Common myeloid progenitor, CD34-positive (primary cell): ENCODE data around the gene NF2.

Source experiments
- CTCF ChIA-PET: fragments of 350-600 bp; sonication (Branson Sonifier 250); formaldehyde crosslinking; loops from one replicate; lab custom pipeline; 2021; ENCODE audit warnings: antibody characterized with exemption; lab: Charles Lee
- POLR2A ChIA-PET: fragments of 350-600 bp; sonication (Branson Sonifier 250); formaldehyde crosslinking; loops from one replicate; lab custom pipeline; 2021; ENCODE audit warnings: antibody characterized with exemption; lab: Charles Lee
- DNase-seq, 3 donors: peaks; one replicate each; pipeline versions ENCODE4 v3.0.0 to v3.0.0-alpha.2; 2013
- H3K27ac ChIP-seq, 2 experiments: 1 replicate in 1 of 2; 2 replicates in 1 of 2; pipeline ENCODE4 v1.7.0; 2013; ENCODE audit warnings: inconsistent platforms in 2 of 2, low read length in 2 of 2, mild to moderate bottlenecking in 2 of 2, low read depth in 1 of 2, moderate library complexity in 1 of 2; ENCODE audit not compliant: severe bottlenecking in 2 of 2, insufficient read depth in 1 of 2, poor library complexity in 1 of 2
- H3K27me3 ChIP-seq, 5 experiments: replicated peaks in 2 of 5; 1 replicate in 3 of 5; 2 replicates in 2 of 5; pipeline versions ENCODE4 v1.6.1 to v1.7.0; 2013; ENCODE audit warnings: low read length in 4 of 5, mild to moderate bottlenecking in 2 of 5, moderate library complexity in 2 of 5, inconsistent platforms in 1 of 5; ENCODE audit not compliant: insufficient read depth in 5 of 5, control insufficient read depth in 4 of 5
- H3K36me3 ChIP-seq, 4 experiments: 1 replicate in 2 of 4; 2 replicates in 2 of 4; pipeline versions ENCODE4 v1.6.1 to v1.7.0; 2013; ENCODE audit warnings: low read length in 3 of 4, control low read depth in 1 of 4, mild to moderate bottlenecking in 1 of 4; ENCODE audit not compliant: control insufficient read depth in 4 of 4, insufficient read depth in 4 of 4
- H3K4me1 ChIP-seq, 4 experiments: 1 replicate in 3 of 4; 2 replicates in 1 of 4; pipeline versions ENCODE4 v1.6.1 to v1.7.1; 2013; ENCODE audit warnings: low read length in 3 of 4, mild to moderate bottlenecking in 3 of 4, control low read depth in 1 of 4, inconsistent platforms in 1 of 4, moderate library complexity in 1 of 4; ENCODE audit not compliant: control insufficient read depth in 4 of 4, insufficient read depth in 4 of 4; ENCODE audit errors: control extremely low read depth in 1 of 4
- H3K4me3 ChIP-seq, 7 experiments: 1 replicate in 4 of 7; 2 replicates in 3 of 7; pipeline versions ENCODE4 v1.5.1 to v1.7.0; 2013; ENCODE audit warnings: mild to moderate bottlenecking in 7 of 7, low read length in 6 of 7, moderate library complexity in 6 of 7, inconsistent platforms in 2 of 7, low read depth in 2 of 7, control low read depth in 1 of 7; ENCODE audit not compliant: insufficient read depth in 4 of 7, control insufficient read depth in 1 of 7; ENCODE audit errors: extremely low read depth in 1 of 7
- H3K9me3 ChIP-seq, 5 experiments: 1 replicate in 4 of 5; 2 replicates in 1 of 5; pipeline versions ENCODE4 v1.6.1 to v1.7.1; 2013; ENCODE audit warnings: low read length in 4 of 5, mild to moderate bottlenecking in 2 of 5, inconsistent platforms in 1 of 5, low read depth in 1 of 5, moderate library complexity in 1 of 5; ENCODE audit not compliant: control insufficient read depth in 4 of 5, insufficient read depth in 2 of 5; ENCODE audit errors: control extremely low read depth in 1 of 5
- WGBS: methylation state at CpG from one replicate; pipeline ENCODE4 v1.1.5; 2013; ENCODE audit not compliant: insufficient coverage; 5-methylcytosine and 5-hydroxymethylcytosine counted together

NF2 gene

GRCh38 chr22:29729161-29729560 is 125.7 kb downstream of the NF2 start:
- no peak for DNase-seq
- Histone ChIP-seq H3K27ac (no peak overlapping the region), H3K4me3 (no peak overlapping the region), H3K4me1 (peaks cover 0 to 16% (median 7%) of the 10 kb centered on the region in 4 experiments), H3K27me3 (peaks cover 0 to 17% (median 2%) of the 10 kb centered on the region in 5 experiments), H3K36me3 (peaks cover 0 to 10% (median 2%) of the 10 kb centered on the region in 4 experiments), H3K9me3 (no peaks in the 10 kb centered on the region)
- ChIA-PET CTCF (no interaction called here), POLR2A (no interaction called here)
- 96% methylated on average over 15 of the region's 20 CpGs for WGBS

- DNase-seq, result no peak
- Histone ChIP-seq H3K27me3 (peaks cover 0 to 6% (median under 1%) of the 10 kb centered on the region in 5 experiments), H3K27ac (no peak overlapping the region), H3K9me3 (no peaks in the 10 kb centered on the region), H3K4me1 (peaks cover 0 to 32% (median 14%) of the 10 kb centered on the region in 4 experiments), H3K4me3 (no peak overlapping the region), H3K36me3 (peaks cover 0 to 11% (median 8%) of the 10 kb centered on the region in 4 experiments)
- POLR2A ChIA-PET, result no interaction called here
- WGBS, result 95% methylated on average over 15 of the region's 18 CpGs
- CTCF ChIA-PET, result no interaction called here
Measured at GRCh38 chr22:29731058-29731850, 127.8 kb downstream of the NF2 start.

- H3K9me3 ChIP-seq, result no peaks in the 10 kb centered on the region
- 91% methylated on average over 6 of the region's 6 CpGs for WGBS
- peaks cover 0 to 32% (median 14%) of the 10 kb centered on the region in 4 experiments for H3K4me1 ChIP-seq
- POLR2A ChIA-PET, result interaction anchor here (1.3 to 1.6 kb wide), 3 partner anchors 10 to 34 kb away, joined by 5 to 7 read pairs (median 6); partner anchors contain the start of genes UQCR10 and ZMAT5
- no peaks in the 10 kb centered on the region for H3K27me3 ChIP-seq
- H3K27ac ChIP-seq, result peak overlapping the region; percentile 89 to 96
- peaks cover 0 to 12% (median 9%) of the 10 kb centered on the region in 4 experiments for H3K36me3 ChIP-seq
- H3K4me3 ChIP-seq, result peak overlapping the region in 1 of 7 experiments; percentile 61
- DNase-seq, result no peak
- CTCF ChIA-PET, result interaction anchor here (0.9 kb wide), 1 partner anchor 8 kb away, joined by 3 read pairs; no protein-coding TSS in a partner anchor
Measured at GRCh38 chr22:29732883-29733282, 129.4 kb downstream of the NF2 start.

- DNase-seq, result peak; percentile 94 to 98 (median 97)
- Histone ChIP-seq H3K27me3 (no peaks in the 10 kb centered on the region), H3K4me1 (peaks cover 0 to 32% (median 14%) of the 10 kb centered on the region in 4 experiments), H3K9me3 (no peaks in the 10 kb centered on the region), H3K4me3 (peak overlapping the region in 2 of 7 experiments; percentile 42 to 61), H3K36me3 (peaks cover 0 to 18% (median 11%) of the 10 kb centered on the region in 4 experiments), H3K27ac (peak overlapping the region; percentile 89 to 96)
- WGBS, result 0% methylated on average over 19 of the region's 19 CpGs
- ChIA-PET POLR2A (interaction anchor here (0.6 to 1.6 kb wide), 4 partner anchors 9 to 927 kb away, joined by 4 to 7 read pairs (median 6); partner anchors contain the start of genes UQCR10 and ZMAT5), CTCF (interaction anchor here (0.9 to 1.4 kb wide), 4 partner anchors 8 to 271 kb away, joined by 3 to 5 read pairs (median 3); no protein-coding TSS in a partner anchor)
Measured at GRCh38 chr22:29733362-29734201, 130.1 kb downstream of the NF2 start.

- CTCF ChIA-PET, result interaction anchor here (1.0 to 1.4 kb wide), 3 partner anchors 8 to 271 kb away, joined by 3 to 5 read pairs (median 3); no protein-coding TSS in a partner anchor
Measured at GRCh38 chr22:29734406-29734805, 131.0 kb downstream of the NF2 start.

GRCh38 chr22:29734838-29735237 is 131.4 kb downstream of the NF2 start:
- Histone ChIP-seq H3K4me3 (no peak overlapping the region), H3K27me3 (no peaks in the 10 kb centered on the region), H3K4me1 (peaks cover 0 to 32% (median 14%) of the 10 kb centered on the region in 4 experiments), H3K27ac (peak overlapping the region; percentile 89 to 96), H3K36me3 (peaks cover 0 to 27% (median 15%) of the 10 kb centered on the region in 4 experiments), H3K9me3 (no peaks in the 10 kb centered on the region)
- CTCF ChIA-PET, result interaction anchor here (1.0 kb wide), 1 partner anchor 10 kb away, joined by 3 read pairs; no protein-coding TSS in a partner anchor
- WGBS, result 87% methylated on average over 6 of the region's 9 CpGs
- DNase-seq, result no peak
- POLR2A ChIA-PET, result no interaction called here

More at GRCh38 chr22:29734406-29734805, 131.0 kb downstream of the NF2 start:
- Histone ChIP-seq H3K27me3 (no peaks in the 10 kb centered on the region), H3K36me3 (peaks cover 0 to 23% (median 13%) of the 10 kb centered on the region in 4 experiments), H3K4me1 (peaks cover 0 to 32% (median 14%) of the 10 kb centered on the region in 4 experiments), H3K4me3 (peak overlapping the region in 2 of 7 experiments; percentile 39 to 61), H3K27ac (peak overlapping the region; percentile 89 to 96), H3K9me3 (no peaks in the 10 kb centered on the region)
- DNase-seq, result peak in 1 of 3 donors; percentile 17
- WGBS, result 54% methylated on average over 6 of the region's 8 CpGs
- POLR2A ChIA-PET, result interaction anchor here (0.6 to 1.6 kb wide), 4 partner anchors 8 to 926 kb away, joined by 4 to 7 read pairs (median 6); partner anchors contain the start of genes UQCR10 and ZMAT5
